ENCODE data around the gene IFIT2.

DNA sequence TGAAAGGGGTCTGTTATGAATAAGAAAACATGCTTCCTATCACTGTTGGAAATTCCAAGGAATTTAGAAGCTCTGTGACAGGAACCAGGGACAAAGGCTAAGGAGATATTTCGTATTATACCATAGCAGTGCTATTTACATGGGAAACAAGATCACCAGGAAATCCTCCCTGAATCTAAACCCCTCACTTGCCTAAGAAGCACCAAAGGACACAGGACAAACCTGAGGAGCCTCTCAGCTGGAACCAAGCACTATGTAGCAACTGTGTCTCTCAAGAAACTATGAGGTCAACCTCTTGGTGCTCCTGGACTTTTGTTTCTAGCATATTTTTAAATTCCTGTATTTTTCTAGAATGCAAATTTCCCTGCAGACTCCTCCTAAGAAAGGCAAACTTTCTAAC is 55.2 kb downstream of the IFIT2 start:
- TF ChIP-seq, protein P1, sequence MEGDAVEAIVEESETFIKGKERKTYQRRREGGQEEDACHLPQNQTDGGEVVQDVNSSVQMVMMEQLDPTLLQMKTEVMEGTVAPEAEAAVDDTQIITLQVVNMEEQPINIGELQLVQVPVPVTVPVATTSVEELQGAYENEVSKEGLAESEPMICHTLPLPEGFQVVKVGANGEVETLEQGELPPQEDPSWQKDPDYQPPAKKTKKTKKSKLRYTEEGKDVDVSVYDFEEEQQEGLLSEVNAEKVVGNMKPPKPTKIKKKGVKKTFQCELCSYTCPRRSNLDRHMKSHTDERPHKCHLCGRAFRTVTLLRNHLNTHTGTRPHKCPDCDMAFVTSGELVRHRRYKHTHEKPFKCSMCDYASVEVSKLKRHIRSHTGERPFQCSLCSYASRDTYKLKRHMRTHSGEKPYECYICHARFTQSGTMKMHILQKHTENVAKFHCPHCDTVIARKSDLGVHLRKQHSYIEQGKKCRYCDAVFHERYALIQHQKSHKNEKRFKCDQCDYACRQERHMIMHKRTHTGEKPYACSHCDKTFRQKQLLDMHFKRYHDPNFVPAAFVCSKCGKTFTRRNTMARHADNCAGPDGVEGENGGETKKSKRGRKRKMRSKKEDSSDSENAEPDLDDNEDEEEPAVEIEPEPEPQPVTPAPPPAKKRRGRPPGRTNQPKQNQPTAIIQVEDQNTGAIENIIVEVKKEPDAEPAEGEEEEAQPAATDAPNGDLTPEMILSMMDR (IDR thresholded peaks at IDR 0.05; ENCODE audit: low read length) = no peak
- no peak for TF ChIP-seq EZH2 (IDR thresholded peaks at IDR 0.05; ENCODE audit: borderline replicate concordance, low read length)
